Bone marrow (tissue), 2 donors: ENCODE data around the gene KRTAP10-4.
"Not testable (repeated sequence)": the region's sequence is repeated elsewhere in the genome, so short reads cannot be mapped to it uniquely, and the experiment has no call there.

Experiments
- DNase-seq, 2 donors: peaks; one replicate each; lab custom pipeline; 2025; lab: John Stamatoyannopoulos, UW

The KRTAP10-4 gene

DNA sequence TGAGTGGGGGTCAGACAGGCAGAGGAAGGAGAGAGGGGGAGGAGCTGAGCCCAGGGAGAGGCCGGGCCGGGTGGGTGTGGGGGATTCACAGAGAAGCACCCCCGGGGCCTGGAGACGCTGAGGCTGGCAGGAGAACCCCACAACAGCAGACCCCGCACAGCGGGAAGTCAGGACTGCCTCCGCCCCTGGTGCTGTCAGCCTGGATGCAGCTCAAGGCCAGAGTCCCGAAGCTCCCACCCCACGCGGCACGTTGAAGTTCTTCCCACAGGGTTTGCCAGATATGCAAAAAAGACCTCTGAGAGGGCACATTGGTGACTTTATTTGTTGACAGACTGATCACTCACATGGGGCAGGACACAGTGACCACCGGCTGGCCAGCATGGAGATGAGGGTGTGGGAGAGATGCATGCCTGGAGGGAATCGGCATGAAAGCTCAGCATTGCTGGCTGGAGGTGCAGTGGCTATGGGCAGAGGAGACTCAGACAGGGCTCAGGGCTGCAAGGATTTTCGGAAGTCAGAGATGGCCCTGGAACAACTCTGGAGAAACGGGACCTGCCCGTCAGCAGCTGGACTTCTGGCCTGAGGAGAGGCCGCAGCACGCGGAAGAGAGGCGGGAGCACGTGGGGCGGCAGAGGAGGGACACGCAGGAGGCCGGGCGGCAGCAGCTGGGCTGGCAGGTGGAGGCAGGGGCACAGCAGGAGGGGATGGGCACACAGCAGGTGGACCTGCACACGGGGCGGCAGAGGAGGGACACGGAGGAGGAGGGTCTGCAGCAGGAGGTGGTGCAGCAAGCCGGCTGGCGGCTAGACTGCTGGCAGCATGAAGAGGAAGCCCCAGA lies 15.8 kb upstream of the KRTAP10-4 start:
- DNase-seq, result no peak

DNA sequence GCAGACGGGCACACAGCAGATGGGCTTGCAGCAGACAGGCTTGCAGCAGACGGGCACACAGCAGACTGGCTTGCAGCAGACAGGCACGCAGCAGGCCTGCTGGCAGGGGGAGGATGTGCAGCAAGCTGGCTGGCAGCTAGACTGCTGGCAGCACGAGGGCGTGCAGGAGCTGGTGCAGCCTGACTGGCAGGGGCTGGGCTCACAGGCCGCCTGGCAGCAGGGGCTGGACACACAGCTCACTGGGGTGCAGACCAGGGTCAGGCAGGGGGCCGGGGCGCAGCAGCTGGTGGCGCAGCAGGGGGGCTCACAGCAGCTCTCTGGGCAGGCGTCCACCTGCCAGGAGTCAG lies 15.2 kb upstream of the KRTAP10-4 start:
- not testable (repeated sequence) for DNase-seq

GRCh38 chr21:44558695-44559094 lies 14.8 kb upstream of the KRTAP10-4 start, which contains the start of gene KRTAP10-3:
Gene KRTAP10-3, minus strand, starts transcription at chr21:44558795. Its CDS starts 80 bp downstream, at chr21:44558715.
- no peak for DNase-seq

DNA sequence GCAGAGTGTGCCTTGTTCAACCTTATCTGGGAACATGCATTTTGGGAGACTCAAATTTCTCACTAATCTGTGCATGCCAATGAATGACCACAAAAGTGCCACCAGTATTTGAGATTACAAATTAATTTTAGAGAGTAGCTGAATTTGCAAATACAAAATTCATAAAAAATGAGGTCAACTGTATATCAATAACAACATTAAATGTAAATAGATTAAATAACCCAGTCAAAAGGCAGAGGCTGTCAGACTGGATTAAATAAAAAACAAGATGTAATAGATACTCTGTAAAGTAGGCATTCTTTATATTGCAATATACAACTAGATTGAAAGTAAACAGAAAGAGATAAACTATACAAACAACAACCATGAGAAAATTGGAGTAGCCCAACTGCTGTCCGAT lies 9.4 kb upstream of the KRTAP10-4 start:
- DNase-seq, result no peak

DNA sequence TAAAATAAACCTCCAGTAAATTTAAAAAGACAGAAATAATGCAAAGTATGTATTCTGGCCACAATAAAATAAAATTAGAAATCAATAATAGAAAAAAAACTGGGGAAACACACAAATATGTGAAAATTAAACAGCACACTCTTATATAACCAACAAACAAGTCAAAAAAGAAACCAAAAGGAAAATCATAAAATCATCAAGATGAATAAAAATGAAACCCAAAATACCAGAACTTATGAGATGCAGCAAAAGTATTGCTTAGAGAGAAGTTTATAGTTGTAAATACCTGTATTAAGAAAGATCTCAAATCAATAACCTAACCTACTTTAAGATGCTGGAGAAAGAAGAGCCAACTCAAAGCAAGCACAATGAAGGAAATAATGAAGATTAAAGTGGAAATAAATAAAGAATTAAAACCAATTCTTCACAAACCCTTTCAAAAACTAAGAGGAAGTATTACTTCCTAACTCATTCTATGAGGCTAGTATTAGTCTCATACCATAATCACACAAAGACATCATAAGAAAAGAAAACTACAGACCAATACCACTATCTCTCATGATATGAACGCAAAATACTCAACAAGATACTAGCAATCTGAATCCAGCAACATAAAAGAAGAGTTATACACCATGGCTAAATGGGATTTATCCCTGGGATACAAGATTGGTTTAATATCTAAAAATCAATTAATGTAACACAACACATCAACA lies 8.5 kb upstream of the KRTAP10-4 start:
- no peak for DNase-seq

GRCh38 chr21:44566403-44566802 lies 7.1 kb upstream of the KRTAP10-4 start:
- peak in 1 of 2 donors; percentile 10 for DNase-seq

DNA sequence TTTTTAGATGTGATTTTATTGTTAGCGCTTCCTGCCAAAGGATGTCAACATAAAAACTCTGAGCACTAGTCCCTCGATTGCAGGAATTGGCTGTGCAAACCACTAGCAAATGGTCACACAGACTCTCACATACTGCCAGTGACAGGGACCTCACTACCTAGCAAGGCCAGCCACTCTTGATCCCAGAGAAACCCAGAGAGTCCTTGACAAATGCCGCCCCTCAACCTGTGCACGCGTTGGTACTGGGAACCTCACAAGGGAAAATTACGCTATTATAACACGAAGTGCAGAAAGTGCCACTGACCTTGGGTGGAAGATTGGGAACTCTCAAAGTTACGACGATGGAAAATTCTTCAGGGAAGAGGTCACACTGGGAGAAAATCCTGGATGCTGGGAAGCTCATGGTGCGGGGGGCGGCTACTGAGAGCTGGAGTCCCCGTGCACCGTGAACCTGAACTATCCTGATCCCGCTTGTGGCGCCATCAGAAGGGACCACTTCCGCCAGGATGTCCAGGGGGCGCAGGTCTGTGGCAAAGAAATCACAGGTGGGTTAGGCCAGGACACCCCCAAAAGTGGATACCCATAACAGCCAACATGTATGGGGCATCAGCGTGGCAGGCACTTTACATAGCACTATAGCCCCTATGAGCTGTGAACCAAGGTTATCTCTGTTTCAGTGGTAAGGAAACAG lies 5.9 kb upstream of the KRTAP10-4 start:
- no peak for DNase-seq

DNA sequence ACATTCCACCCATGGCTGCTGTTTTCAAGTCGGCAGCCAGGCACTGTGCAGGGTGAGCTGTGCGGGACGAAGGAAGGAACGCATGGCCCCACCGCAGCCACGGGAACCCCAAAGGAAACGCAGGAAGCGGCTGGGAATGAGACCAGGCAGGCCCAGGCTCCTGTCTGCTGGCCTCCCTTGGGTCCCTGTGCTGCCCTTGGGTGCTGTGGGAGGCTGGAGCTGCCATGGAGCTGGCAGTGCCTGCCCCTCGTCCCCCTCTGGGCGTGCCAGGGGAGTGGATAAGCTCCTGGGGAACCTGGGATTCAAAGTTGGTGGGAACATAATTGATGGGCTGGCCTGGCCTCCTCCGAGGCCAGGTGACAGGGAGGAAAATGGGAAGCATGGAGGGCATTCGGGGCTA lies 5.3 kb upstream of the KRTAP10-4 start:
- no peak for DNase-seq

DNA sequence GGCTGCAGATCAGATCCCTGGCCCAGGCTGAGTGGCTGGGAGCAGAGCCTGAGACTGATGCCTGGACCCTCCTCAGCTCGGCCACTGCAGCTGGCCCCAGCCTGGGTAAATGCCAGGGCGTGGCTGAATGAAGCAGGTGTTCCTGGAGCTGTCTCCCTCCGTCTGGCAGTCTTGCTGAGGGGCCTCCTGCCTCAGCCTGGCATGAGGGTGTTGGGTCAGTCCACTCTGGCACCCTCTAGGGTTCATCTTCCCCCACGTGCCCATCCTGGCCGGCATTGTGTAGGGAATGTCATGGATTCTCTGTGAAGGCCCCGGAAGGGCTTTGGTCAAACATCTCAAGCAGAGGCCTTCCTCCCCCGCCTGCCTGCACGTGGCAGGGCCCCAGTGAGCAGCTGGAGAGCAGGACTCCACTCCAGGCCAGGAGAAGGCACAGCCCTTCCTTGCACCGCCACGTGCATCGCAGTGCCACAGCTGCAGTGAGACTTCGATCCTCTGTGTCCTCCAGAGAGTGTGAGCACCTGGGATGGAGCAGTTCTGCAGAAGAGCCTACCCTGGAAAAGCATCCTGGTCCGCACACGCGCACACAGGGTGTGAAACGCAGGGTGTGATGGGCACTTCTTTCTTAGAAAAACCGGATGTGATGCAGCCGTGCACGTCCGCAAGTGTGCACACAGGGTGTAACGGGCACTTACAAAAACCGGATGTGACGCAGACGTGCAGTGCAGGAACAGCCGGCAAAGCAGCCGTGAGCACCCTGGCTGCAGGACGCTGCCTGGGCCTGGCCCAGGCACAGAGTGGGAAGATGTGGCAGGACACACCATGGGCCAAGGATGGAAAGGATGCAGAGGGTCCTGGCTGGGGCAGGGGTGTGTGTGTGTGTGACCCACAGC lies 4.6 kb upstream of the KRTAP10-4 start:
- no peak for DNase-seq

- DNase-seq, result no peak
These were observed 3.5 kb upstream of the KRTAP10-4 start for GRCh38 chr21:44569861-44570517.

DNA sequence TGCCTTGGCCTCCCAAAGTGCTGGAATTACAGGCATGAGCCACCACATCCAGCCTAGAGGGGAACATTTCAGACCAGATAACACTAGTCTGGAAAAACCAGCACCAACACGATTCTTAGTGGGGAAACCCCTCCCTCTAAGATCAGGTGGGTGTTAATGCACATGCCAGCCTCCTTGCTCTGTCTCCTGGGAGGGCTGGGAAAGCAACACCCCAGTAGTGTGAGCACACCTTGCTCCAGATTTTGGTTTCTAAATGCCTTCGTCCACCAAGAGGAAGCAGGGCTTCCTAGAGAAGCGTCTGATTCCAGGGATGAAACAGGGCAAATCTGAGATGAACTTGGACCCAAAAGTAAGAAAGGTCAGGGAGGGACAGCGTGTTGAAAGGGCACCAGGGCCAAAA lies 2.2 kb upstream of the KRTAP10-4 start:
- DNase-seq, result no peak

GRCh38 chr21:44571844-44572782 lies 1.4 kb upstream of the KRTAP10-4 start:
- no peak for DNase-seq

- DNase-seq, result no peak
These were observed 458 bp upstream of the KRTAP10-4 start for GRCh38 chr21:44572959-44573583.

GRCh38 chr21:44574457-44575306 lies 1.2 kb downstream of the KRTAP10-4 start:
- no peak for DNase-seq

DNA sequence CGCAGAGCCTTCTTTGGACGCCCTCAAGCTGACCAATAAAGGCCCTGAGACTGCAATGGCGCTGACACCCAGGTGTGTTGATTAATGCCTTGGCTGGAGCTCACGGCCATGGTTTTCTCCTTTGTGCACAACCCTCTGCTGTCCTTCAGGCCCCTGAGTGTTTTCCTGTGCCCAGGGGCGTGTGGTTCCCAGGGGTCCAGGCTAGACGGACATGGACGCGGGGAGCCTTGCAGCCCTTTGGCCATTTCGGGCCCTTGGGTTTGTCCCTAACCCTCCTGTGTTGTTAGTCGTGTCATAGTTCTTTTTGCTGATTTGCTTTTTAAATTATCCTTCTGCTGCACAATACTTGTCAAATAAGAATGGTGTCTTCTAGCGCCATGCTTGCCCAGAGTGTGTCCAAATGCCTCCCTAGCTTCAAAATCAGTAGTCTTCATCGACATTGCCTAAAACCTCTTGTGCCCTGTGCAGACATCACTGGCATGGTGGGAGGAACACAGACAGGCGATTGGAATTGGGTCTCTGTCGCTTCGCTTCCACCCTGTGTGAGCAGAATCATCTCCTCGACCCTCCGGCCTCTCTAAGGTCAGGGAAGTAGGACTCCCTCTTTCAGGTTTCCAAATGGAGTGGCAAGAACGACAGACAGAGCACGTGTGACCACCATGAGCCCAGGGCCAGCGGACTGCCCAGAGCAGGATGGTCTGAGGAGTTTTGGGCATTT lies 1.9 kb downstream of the KRTAP10-4 start:
- no peak for DNase-seq

DNA sequence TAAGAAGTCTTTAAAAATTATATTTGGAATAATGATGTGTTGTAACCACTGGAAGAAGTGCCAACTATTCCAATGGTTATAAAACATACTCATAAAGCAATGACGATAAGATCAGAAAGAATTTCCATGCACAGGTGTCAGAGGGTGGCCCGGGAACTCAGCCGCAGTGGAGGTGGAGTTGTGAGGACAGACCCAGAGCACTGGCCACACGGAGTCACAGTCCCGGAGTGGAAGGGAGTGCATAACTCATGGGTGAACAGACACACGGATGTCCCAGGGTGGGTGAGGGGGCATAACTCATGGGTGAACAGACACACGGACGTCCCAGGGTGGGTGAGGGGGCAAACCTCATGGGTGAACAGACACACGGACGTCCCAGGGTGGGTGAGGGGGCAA lies 2.5 kb downstream of the KRTAP10-4 start:
- no peak for DNase-seq

DNA sequence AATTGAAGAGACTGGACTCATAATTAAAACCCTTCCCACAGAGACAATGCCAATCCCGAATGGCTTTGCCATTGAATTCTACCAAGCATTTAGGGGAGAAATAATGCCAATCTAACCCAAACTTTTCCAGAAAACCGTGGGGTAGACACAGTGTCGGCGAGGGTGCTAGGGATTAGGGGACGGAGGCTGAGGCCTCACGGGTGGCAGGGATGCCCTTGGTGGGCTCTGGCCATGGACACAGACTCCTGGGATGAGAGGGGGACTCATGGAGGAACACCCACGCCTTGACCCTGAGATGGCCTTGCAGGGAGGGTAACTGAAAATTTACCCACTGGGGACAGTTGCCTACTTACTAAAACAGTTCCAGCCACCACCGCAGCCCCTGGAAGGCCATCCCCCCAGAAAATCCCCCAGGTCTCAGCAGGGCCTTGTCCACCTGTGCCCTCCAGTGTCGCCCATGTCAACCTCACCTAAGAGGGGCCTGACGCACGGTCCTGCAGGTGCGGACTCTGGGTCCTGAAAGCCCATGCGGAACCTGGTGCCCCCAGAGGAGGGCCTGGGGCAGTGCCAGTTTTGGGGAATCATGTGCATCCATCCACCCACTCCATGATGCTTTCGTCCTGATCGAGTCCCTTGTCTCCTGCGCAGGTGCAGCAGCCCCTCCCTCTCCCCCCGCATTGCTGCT lies 5.0 kb downstream of the KRTAP10-4 start:
- DNase-seq, result no peak
